Measurements from ENCODE around the gene DGCR6L.
"Not testable (repeated sequence)": the region's sequence is repeated elsewhere in the genome, so short reads cannot be mapped to it uniquely, and the experiment has no call there.

Gene DGCR6L

DNA sequence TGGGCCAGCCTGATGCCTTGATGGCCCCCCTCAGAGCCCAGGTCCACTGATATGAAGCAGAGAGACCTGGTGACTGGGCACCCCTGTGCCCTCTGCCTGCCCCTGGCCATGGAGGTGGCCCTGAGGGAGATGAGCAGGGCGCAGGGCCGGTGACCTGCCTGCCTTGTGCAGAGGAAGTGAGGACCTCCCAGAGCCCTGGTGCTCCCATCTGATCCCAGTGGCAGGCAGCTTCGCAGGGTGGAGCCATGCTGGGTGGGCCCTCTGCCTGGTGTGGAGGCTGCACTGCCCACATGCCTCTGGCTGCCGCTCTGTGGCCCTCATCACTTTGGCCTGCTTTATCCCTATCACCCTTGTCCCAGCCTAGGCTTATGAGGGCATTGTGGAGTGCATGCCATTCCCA, 50.7 kb downstream of the DGCR6L start:
- not testable (repeated sequence) for H3K27ac Mint-ChIP-seq, ATAC-seq, H3K36me3 Mint-ChIP-seq, H3K4me1 Mint-ChIP-seq, H3K9me3 Mint-ChIP-seq
- Mint-ChIP-seq H3K4me3 (peak overlapping the region; percentile 66), H3K27me3 (peaks cover 51% of the 10 kb centered on the region)

DNA sequence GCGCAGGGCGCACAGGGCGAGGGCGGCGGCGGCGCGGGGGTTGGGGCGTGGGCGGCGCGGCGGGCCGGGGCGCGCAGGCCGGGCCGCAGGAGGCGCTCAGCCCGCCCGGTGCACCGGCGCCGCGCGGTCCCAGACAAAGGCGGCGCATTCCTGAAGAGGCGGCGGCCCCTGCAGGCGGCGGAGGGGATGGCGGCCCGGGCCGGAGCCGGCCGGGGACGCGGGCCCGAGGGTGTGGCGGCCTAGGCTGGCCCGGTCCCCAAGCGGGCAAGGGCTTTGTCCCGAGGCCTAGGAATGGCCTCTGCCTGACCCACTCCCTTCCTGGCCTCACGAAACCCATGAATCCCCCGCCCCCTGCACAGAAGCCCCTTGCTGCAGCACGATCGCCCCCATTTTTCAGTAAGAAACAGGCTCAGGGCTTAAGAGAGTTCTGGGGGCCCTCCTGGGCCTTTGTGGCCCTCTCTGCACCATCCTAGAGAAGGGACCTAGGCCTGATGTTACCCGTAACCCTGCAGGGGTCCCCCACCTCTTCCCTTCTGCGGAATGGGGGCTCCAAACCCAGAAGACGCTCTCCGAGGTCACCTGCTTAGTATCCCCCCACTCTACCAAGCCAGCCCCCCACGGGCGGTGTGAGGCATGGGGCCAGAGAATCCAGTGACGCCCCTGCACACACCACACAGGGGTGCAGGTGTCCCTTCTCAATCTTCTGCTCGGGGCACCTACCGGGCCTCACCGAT, 51.4 kb downstream of the DGCR6L start, which contains the start of gene RTN4R:
RTN4R (minus strand) TSS at position 40 of the 734 bp plus-strand sequence. CDS start 226 bp downstream, outside the sequence.
- no peaks in the 10 kb centered on the region for H3K36me3 Mint-ChIP-seq
- ATAC-seq = peak; percentile 74
- no peaks in the 10 kb centered on the region for H3K9me3 Mint-ChIP-seq
- no peak within 1 kb of the TSS for H3K27ac Mint-ChIP-seq
- peaks cover 6% of the 10 kb centered on the region for H3K4me1 Mint-ChIP-seq
- H3K4me3 Mint-ChIP-seq = peak within 1 kb of the TSS; percentile 66
- H3K27me3 Mint-ChIP-seq = peaks cover 57% of the 10 kb centered on the region

DNA sequence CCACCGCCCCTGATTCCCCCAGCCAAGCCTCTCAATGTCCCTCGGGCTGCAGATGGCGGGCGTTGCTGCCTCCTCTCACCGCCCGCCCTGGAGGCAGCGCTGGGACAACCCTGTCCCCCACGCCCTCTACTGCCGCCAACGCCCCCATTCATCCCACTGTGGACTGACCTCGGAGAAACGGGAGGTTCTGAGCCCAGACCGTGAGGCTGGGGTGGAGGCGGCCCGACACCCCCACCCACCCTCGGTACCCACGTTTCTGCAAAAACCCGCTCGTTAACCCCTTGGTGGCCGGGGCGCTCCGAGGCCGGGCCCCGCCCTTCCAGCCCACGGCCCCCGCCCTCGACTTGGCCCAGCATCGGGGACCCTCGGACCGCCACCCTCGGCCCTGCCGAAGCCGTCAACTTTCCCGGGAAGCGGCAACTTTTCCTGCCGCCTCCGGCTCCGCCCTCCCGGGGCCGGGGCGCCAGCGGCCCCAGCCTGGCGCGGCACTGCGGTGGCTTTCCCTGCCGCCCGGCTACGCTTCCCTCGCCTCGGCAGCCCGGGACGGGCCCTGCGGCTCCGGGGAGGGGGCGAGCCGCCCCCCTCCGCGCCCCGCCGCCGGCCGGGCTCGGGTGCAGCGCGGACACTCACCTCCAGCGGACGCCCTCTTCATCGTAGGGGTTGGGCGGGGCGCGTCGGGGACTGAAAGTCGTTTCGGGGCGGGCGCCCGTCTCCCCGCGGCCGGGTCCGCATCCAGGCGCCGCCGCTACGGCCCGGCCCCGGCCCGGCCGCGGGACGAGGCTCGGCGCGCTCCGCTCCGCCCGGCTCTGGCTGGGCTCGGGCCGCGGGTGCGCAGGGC, 52.2 kb downstream of the DGCR6L start:
- no peak for ATAC-seq
- Mint-ChIP-seq H3K27me3 (peaks cover 57% of the 10 kb centered on the region), H3K4me1 (peaks cover 6% of the 10 kb centered on the region), H3K9me3 (no peaks in the 10 kb centered on the region), H3K27ac (no peak overlapping the region), H3K36me3 (no peaks in the 10 kb centered on the region), H3K4me3 (peak overlapping the region; percentile 26)

DNA sequence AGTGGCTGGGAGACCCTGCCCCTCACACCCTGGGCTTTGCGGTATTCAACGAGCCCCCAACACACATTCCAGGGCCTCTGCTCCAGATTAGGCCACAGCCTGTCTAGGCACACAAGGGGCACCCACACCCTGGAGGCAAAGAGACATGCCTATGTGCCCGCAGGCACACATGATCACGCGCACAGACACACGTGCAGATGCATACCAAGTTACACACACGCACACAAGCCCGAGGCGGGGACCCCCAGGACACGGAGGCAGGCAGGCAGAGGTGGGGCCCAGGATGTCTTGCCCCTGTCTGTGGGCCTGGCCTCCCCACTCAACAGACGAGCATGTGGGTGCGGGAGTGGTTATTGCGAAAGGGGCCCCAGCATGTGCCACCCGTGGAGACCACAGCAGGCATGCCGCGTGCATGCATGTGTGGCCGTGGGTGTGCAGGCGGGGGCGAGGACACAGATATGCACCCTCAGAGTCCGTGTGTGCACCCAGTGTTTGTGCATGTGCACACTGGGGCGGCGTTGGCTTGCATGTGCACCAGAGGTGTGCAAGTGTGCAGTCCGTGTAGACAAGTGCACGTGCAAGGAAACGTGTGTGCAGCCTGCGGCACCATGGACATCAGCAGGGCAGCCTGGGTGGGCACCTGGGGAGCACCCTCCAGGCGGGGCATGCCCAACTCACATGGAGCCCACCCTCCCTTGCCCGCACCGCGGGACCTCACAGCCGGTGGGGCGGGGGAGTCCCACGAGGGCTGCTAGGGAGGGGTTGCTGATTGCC, 53.0 kb downstream of the DGCR6L start:
- not testable (repeated sequence) for ATAC-seq, H3K9me3 Mint-ChIP-seq, H3K36me3 Mint-ChIP-seq, H3K4me1 Mint-ChIP-seq, H3K27ac Mint-ChIP-seq
- Mint-ChIP-seq H3K27me3 (peaks cover 49% of the 10 kb centered on the region), H3K4me3 (peak overlapping the region; percentile 38)

DNA sequence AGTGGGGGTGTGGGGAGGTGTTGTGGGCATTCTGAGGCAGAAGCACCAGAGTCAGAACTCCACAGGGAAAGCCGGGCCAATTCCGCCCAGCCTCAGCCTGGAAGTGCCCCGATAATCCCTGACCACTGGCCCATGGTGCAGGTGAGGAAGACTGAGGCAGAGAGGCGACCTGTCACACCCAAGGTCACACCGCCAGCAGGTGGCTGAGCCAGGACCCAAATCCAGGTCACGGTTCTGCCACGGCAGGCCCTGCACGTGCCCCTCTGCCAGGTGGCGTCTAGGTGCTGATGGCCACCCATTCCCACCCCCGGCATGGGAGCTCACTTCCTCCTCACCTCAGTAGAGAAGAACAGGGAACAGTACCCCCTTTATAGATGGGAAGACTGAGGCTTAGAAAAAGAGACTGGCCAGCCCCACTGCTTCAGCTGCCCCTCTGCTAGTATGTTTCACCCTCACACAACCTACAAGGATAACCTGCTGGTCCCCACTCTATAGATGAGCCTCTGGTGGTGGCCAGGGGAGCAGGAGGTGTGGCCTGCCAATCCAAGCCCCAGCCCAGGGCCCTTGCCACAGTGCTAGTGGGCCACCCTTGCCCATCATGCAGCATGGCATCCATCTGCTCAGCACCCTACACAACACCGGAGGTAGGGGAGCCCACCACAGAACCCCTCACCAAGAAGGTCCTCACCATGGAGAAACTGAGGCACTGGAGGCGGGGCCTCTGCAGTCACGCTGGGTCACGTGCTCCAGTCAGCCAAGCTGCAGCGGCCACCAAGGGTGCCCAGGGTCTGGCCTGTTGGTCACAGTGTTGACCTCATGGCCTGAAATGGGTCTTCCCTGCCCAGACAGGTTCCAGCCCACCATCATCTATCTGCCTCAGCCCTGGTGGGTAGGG, 53.8 kb downstream of the DGCR6L start:
- not testable (repeated sequence) for ATAC-seq, H3K9me3 Mint-ChIP-seq

DNA sequence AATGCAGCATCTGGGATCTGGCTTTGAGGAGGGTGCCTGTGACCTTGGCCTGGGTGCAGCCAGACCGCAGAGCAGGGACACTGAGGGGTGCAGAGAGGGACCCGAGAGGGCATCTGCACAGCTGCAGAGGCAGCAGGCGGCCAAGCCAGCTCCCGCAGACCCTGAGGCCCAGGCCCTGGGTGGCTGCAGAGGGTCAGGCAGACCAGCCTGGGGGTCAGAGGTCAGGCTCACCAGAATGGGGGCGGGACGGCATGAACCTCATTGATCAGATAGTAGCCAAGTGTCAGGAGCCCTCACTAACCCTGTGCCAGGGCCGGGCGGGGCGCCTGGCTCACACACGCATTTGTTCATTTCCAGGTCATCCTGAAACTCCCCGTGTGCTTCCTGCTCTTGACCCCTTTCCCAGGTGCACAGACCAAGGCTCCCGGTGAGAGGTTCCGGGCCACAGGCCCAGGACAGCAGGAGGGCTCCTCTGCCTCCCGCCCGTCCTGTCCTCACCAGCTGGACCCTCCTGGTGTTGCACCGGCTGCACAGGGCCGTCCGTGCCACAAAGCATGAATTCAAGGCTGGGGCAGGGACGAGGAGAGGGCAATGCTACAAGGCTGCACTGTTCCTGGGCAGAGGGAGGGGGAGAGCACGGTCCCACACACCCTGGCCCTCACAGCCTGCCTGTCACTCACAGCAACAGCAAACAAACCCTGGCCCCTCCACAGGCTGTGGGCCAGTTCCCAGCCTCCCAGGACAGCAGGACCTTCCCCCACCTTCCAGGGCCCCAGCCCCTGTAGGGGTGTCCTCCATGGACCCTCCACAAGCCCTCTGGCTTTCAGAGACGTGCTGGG, 55.0 kb downstream of the DGCR6L start:
- Mint-ChIP-seq H3K27me3 (peaks cover 47% of the 10 kb centered on the region), H3K36me3 (no peaks in the 10 kb centered on the region), H3K4me1 (peaks cover 6% of the 10 kb centered on the region), H3K27ac (no peak overlapping the region), H3K4me3 (no peak overlapping the region), H3K9me3 (no peaks in the 10 kb centered on the region)
- no peak for ATAC-seq

More for the DNA sequence above, 53.8 kb downstream of the DGCR6L start:
- H3K4me3 Mint-ChIP-seq, H3K4me1 Mint-ChIP-seq, H3K36me3 Mint-ChIP-seq, H3K27ac Mint-ChIP-seq: not testable (repeated sequence)
- H3K27me3 Mint-ChIP-seq = peaks cover 48% of the 10 kb centered on the region
